Stimulated activated naive CD8-positive, alpha-beta T cell treated with anti-CD3 and anti-CD28 coated beads, Interleukin-15, Interleukin-2, amounts not matched to agents 100 ng/mL and 50 ng/mL, for 24 hours (primary cell): ENCODE data around the gene LDHAL6A.

Experiments used
- H3K27ac Mint-ChIP-seq: one replicate; pipeline ENCODE4 v1.8.0; 2021; ENCODE audit warnings: mild to moderate bottlenecking, mixed read lengths
- H3K27me3 Mint-ChIP-seq: one replicate; pipeline ENCODE4 v1.8.0; 2021; ENCODE audit warnings: mixed read lengths
- H3K36me3 Mint-ChIP-seq: one replicate; pipeline ENCODE4 v1.8.0; 2021; ENCODE audit warnings: low read depth, mixed read lengths
- H3K4me1 Mint-ChIP-seq: one replicate; pipeline ENCODE4 v1.8.0; 2021; ENCODE audit warnings: low read depth, mixed read lengths
- H3K4me3 Mint-ChIP-seq: one replicate; pipeline ENCODE4 v1.8.0; 2021; ENCODE audit warnings: mild to moderate bottlenecking, mixed read lengths
- H3K9me3 Mint-ChIP-seq: one replicate; pipeline ENCODE4 v1.8.0; 2021; ENCODE audit warnings: mixed read lengths

LDHAL6A gene

GRCh38 chr11:18521122-18521521 is 65.5 kb downstream of the LDHAL6A start:
- Mint-ChIP-seq H3K4me3 (no peak overlapping the region), H3K4me1 (peaks cover 39% of the 10 kb centered on the region), H3K27ac (no peak overlapping the region), H3K36me3 (peaks cover 32% of the 10 kb centered on the region), H3K27me3 (no peaks in the 10 kb centered on the region), H3K9me3 (no peaks in the 10 kb centered on the region)

GRCh38 chr11:18522388-18522787 is 66.7 kb downstream of the LDHAL6A start:
- Mint-ChIP-seq H3K36me3 (peaks cover 38% of the 10 kb centered on the region), H3K27ac (no peak overlapping the region), H3K9me3 (no peaks in the 10 kb centered on the region), H3K4me1 (peaks cover 49% of the 10 kb centered on the region), H3K27me3 (no peaks in the 10 kb centered on the region), H3K4me3 (no peak overlapping the region)

- Mint-ChIP-seq H3K4me1 (peaks cover 56% of the 10 kb centered on the region), H3K9me3 (no peaks in the 10 kb centered on the region), H3K27me3 (no peaks in the 10 kb centered on the region), H3K27ac (no peak overlapping the region), H3K4me3 (no peak overlapping the region), H3K36me3 (peaks cover 38% of the 10 kb centered on the region)
These were observed 67.4 kb downstream of the LDHAL6A start for GRCh38 chr11:18523084-18523483.

GRCh38 chr11:18524248-18524647 is 68.6 kb downstream of the LDHAL6A start:
- H3K9me3 Mint-ChIP-seq = no peaks in the 10 kb centered on the region
- H3K4me1 Mint-ChIP-seq = peaks cover 63% of the 10 kb centered on the region
- H3K27ac Mint-ChIP-seq = peak overlapping the region; percentile 41
- no peak overlapping the region for H3K4me3 Mint-ChIP-seq
- H3K36me3 Mint-ChIP-seq = peaks cover 38% of the 10 kb centered on the region
- no peaks in the 10 kb centered on the region for H3K27me3 Mint-ChIP-seq

- H3K36me3 Mint-ChIP-seq = peaks cover 38% of the 10 kb centered on the region
- H3K4me1 Mint-ChIP-seq = peaks cover 65% of the 10 kb centered on the region
- no peaks in the 10 kb centered on the region for H3K27me3 Mint-ChIP-seq
- no peaks in the 10 kb centered on the region for H3K9me3 Mint-ChIP-seq
- peak overlapping the region; percentile 100 for H3K4me3 Mint-ChIP-seq
- peak overlapping the region; percentile 100 for H3K27ac Mint-ChIP-seq
These were observed 70.5 kb downstream of the LDHAL6A start for GRCh38 chr11:18526130-18526520.

- H3K9me3 Mint-ChIP-seq = no peaks in the 10 kb centered on the region
- H3K27ac Mint-ChIP-seq = peak within 1 kb of the TSS; percentile 100
- peak within 1 kb of the TSS; percentile 100 for H3K4me3 Mint-ChIP-seq
- peaks cover 37% of the 10 kb centered on the region for H3K36me3 Mint-ChIP-seq
- peaks cover 68% of the 10 kb centered on the region for H3K4me1 Mint-ChIP-seq
- no peaks in the 10 kb centered on the region for H3K27me3 Mint-ChIP-seq
These were observed 71.1 kb downstream of the LDHAL6A start, which contains the start of gene TSG101 for GRCh38 chr11:18526521-18527296. Gene TSG101, minus strand, starts transcription at chr11:18526942. Its CDS starts 126 bp downstream, at chr11:18526816.

- Mint-ChIP-seq H3K4me3 (peak overlapping the region; percentile 100), H3K36me3 (peaks cover 29% of the 10 kb centered on the region), H3K9me3 (no peaks in the 10 kb centered on the region), H3K4me1 (peaks cover 60% of the 10 kb centered on the region), H3K27ac (peak overlapping the region; percentile 100), H3K27me3 (no peaks in the 10 kb centered on the region)
These were observed 71.9 kb downstream of the LDHAL6A start for GRCh38 chr11:18527512-18527911.
